GM12865 (cell line): ENCODE results near the gene NR2C1.

Experiments
- DNase-seq: peaks from one replicate; pipeline ENCODE4 v3.0.0; 2010; ENCODE audit warnings: low read depth
- H3K4me3 ChIP-seq: 2 replicates; pipeline ENCODE4 v1.5.1; 2011; ENCODE audit warnings: mild to moderate bottlenecking, low read depth, low read length, control low read depth
- CTCF ChIP-seq: IDR thresholded peaks from 2 replicates; pipeline ENCODE4 v1.5.1; 2011; ENCODE audit warnings: low read length, control low read depth, low read depth, inconsistent platforms; ENCODE audit not compliant: insufficient read depth; ENCODE audit errors: missing control alignments

The NR2C1 gene

GRCh38 chr12:94982456-94982855 lies 91.0 kb downstream of the NR2C1 start:
- TF ChIP-seq CTCF, result no peak
- no peak overlapping the region for H3K4me3 ChIP-seq
- no peak for DNase-seq

- no peak for TF ChIP-seq CTCF
- peak; percentile 19 for DNase-seq
- H3K4me3 ChIP-seq, result no peak overlapping the region
These were observed 92.8 kb downstream of the NR2C1 start for GRCh38 chr12:94980577-94980976.

GRCh38 chr12:94979941-94980340 lies 93.5 kb downstream of the NR2C1 start:
- H3K4me3 ChIP-seq, result no peak overlapping the region
- no peak for TF ChIP-seq CTCF
- no peak for DNase-seq

GRCh38 chr12:94977766-94978468 lies 95.5 kb downstream of the NR2C1 start:
- H3K4me3 ChIP-seq, result no peak overlapping the region
- DNase-seq, result no peak
- no peak for TF ChIP-seq CTCF

GRCh38 chr12:94973221-94973620 lies 100.2 kb downstream of the NR2C1 start:
- DNase-seq, result no peak
- no peak overlapping the region for H3K4me3 ChIP-seq
- TF ChIP-seq CTCF, result no peak

- DNase-seq, result no peak
- H3K4me3 ChIP-seq, result no peak overlapping the region
- no peak for TF ChIP-seq CTCF
These were observed 100.6 kb downstream of the NR2C1 start for GRCh38 chr12:94972795-94973194.

GRCh38 chr12:94971923-94972322 lies 101.5 kb downstream of the NR2C1 start:
- no peak overlapping the region for H3K4me3 ChIP-seq
- no peak for DNase-seq
- TF ChIP-seq CTCF, result no peak
